Activated CD4-positive, CD25-positive, alpha-beta regulatory T cell treated with anti-CD3 and anti-CD28 coated beads, Interleukin-2, amount 50 U/mL, for 16 hours (primary cell): ENCODE measurements around the gene PNPLA3.

ENCODE experiments used
- DNase-seq: peaks from one replicate; pipeline ENCODE4 v3.0.0-alpha.2; 2020; ENCODE audit warnings: low read depth, low spot score

The PNPLA3 gene

GRCh38 chr22:43924877-43925276 is 1.3 kb downstream of the PNPLA3 start:
- no peak for DNase-seq

- DNase-seq = no peak
Observed at GRCh38 chr22:43925433-43926348, 2.1 kb downstream of the PNPLA3 start.

GRCh38 chr22:43926349-43926710 is 2.7 kb downstream of the PNPLA3 start:
- DNase-seq = no peak

- no peak for DNase-seq
Observed at GRCh38 chr22:43928468-43928867, 4.9 kb downstream of the PNPLA3 start.

- no peak for DNase-seq
Observed at GRCh38 chr22:43928908-43929307, 5.3 kb downstream of the PNPLA3 start.

- no peak for DNase-seq
Observed at GRCh38 chr22:43931771-43932170, 8.2 kb downstream of the PNPLA3 start.

- DNase-seq = no peak
Observed at GRCh38 chr22:43941449-43941848, 17.8 kb downstream of the PNPLA3 start.

GRCh38 chr22:43944670-43945430 is 21.2 kb downstream of the PNPLA3 start:
- DNase-seq = no peak

GRCh38 chr22:43945632-43946383 is 22.2 kb downstream of the PNPLA3 start:
- DNase-seq = peak; percentile 38

- DNase-seq = no peak
Observed at GRCh38 chr22:43946384-43946667, 22.7 kb downstream of the PNPLA3 start.

GRCh38 chr22:43948836-43949406 is 25.3 kb downstream of the PNPLA3 start:
- DNase-seq = no peak

GRCh38 chr22:43951391-43951790 is 27.8 kb downstream of the PNPLA3 start:
- DNase-seq = no peak

- no peak for DNase-seq
Observed at GRCh38 chr22:43951966-43952365, 28.4 kb downstream of the PNPLA3 start.

- no peak for DNase-seq
Observed at GRCh38 chr22:43953988-43954785, 30.6 kb downstream of the PNPLA3 start.

GRCh38 chr22:43955040-43955882 is 31.7 kb downstream of the PNPLA3 start, which contains the start of gene SAMM50:
TSS of gene SAMM50 (plus strand) at chr22:43955442. CDS start at chr22:43955578, 136 bp downstream.
- DNase-seq = peak; percentile 86

- DNase-seq = no peak
Observed at GRCh38 chr22:43955883-43956782, 32.5 kb downstream of the PNPLA3 start.

GRCh38 chr22:43956805-43957463 is 33.3 kb downstream of the PNPLA3 start:
- no peak for DNase-seq

GRCh38 chr22:43957871-43958270 is 34.3 kb downstream of the PNPLA3 start:
- no peak for DNase-seq
